Stimulated activated CD4-positive, alpha-beta T cell treated with anti-CD3 and anti-CD28 coated beads, Interleukin-1b, Interleukin-23, amount 100 ng/mL, for 24 hours (primary cell): ENCODE data around the gene RIC8A.
A peak's percentile ranks its signal among the peaks of the same experiment; 100 is the strongest.
"Not testable (repeated sequence)": the region's sequence is repeated elsewhere in the genome, so short reads cannot be mapped to it uniquely, and the experiment has no call there.

Experiments
- DNase-seq, 4 experiments: peaks; one replicate each; pipeline ENCODE4 v3.0.0-alpha.2; 2020; ENCODE audit warnings: low read depth in 4 of 4, low spot score in 1 of 4

RIC8A gene

GRCh38 chr11:217704-218103 is 10.2 kb downstream of the RIC8A start:
- no peak for DNase-seq

GRCh38 chr11:218815-219593 is 11.5 kb downstream of the RIC8A start:
- DNase-seq = no peak

- not testable (repeated sequence) for DNase-seq
Observed at GRCh38 chr11:220641-221215, 13.2 kb downstream of the RIC8A start.

GRCh38 chr11:221539-221938 is 14.0 kb downstream of the RIC8A start:
- no peak for DNase-seq

- DNase-seq = no peak
Observed at GRCh38 chr11:221998-222789, 14.7 kb downstream of the RIC8A start.

GRCh38 chr11:223026-223789 is 15.7 kb downstream of the RIC8A start:
- DNase-seq = no peak

- DNase-seq = no peak
Observed at GRCh38 chr11:223884-224283, 16.4 kb downstream of the RIC8A start.

- no peak for DNase-seq
Observed at GRCh38 chr11:224424-224823, 16.9 kb downstream of the RIC8A start.

- no peak for DNase-seq
Observed at GRCh38 chr11:225734-226453, 18.4 kb downstream of the RIC8A start.

GRCh38 chr11:227824-228379 is 20.4 kb downstream of the RIC8A start:
- no peak for DNase-seq

GRCh38 chr11:230431-230830 is 22.9 kb downstream of the RIC8A start:
- DNase-seq = no peak

GRCh38 chr11:232783-233565 is 25.5 kb downstream of the RIC8A start:
- DNase-seq = no peak

- DNase-seq = no peak
Observed at GRCh38 chr11:235180-235579, 27.7 kb downstream of the RIC8A start.

GRCh38 chr11:235609-235996 is 28.1 kb downstream of the RIC8A start:
- DNase-seq = peak in 2 of 4 experiments; percentile 39 to 72

- peak; percentile 42 to 74 (median 55) for DNase-seq
Observed at GRCh38 chr11:235997-236773, 28.7 kb downstream of the RIC8A start, which contains the start of gene SIRT3. SIRT3 (minus strand) TSS chr11:236342; CDS start chr11:236328, 14 bp downstream.

GRCh38 chr11:236774-237767 is 29.6 kb downstream of the RIC8A start, which contains the start of gene PSMD13:
PSMD13 (plus strand) TSS chr11:236976; CDS start chr11:237050, 74 bp downstream.
- peak; percentile 73 to 90 (median 86) for DNase-seq

GRCh38 chr11:238346-238745 is 30.8 kb downstream of the RIC8A start:
- not testable (repeated sequence) for DNase-seq
